AG08396 (cell line): ENCODE measurements around the gene EXD3.

Source experiments
- DNase-seq: peaks from one replicate; pipeline ENCODE4 v3.0.0; 2012; ENCODE audit warnings: low spot score, mixed read lengths

The EXD3 gene

DNA sequence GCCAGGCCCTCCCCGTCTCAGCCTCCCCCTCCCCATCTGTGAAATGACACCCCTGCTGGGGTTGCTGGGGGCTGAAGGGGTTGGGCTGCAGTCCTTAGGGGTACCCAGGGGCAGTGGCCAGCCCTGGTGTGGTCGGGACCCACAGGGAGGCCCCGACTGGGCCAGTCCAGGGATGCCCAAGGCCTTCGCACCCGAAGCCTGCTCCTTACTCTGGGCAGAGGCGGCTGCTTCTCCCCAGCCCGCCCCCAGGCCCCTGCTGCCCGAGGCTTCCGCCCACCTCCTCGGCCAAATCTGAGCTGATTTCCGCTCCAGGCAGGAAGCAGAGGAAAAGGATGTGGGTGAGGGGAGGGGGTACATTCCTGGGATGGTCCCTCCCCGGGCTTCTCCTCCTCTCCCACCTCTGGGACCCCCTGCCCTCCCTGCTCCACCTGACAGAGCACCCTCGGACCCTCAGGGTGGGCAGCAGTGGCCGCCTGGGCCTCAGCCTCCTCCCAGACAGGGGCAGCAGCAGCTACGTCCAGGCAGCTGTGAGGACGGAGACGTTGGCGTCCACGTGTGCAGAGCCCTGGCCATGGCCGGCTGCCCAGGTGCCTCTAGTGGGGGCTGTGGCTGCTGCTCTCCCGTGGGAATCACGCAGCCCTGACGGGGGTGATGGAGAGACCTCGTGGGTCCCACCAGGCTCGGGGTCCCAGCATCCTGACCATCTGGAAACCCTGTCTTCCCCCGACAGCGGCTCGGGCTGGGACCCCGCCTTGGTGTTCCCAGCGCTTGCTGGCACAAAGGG lies 116.7 kb downstream of the EXD3 start:
- no peak for DNase-seq

DNA sequence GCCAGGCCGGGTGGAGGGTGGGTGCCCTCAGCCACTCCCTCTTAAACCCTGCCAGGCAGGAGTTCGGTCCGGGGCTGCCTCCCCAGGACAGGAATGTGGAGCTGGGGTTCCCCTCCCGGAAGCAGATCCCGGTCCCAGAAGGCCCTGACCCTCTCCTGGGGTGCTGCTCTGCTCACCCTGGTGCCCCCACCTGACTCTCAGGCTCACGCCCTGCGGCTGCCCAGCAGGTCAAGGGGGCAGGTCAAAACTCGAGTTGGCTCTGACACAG lies 117.2 kb downstream of the EXD3 start:
- DNase-seq: no peak

DNA sequence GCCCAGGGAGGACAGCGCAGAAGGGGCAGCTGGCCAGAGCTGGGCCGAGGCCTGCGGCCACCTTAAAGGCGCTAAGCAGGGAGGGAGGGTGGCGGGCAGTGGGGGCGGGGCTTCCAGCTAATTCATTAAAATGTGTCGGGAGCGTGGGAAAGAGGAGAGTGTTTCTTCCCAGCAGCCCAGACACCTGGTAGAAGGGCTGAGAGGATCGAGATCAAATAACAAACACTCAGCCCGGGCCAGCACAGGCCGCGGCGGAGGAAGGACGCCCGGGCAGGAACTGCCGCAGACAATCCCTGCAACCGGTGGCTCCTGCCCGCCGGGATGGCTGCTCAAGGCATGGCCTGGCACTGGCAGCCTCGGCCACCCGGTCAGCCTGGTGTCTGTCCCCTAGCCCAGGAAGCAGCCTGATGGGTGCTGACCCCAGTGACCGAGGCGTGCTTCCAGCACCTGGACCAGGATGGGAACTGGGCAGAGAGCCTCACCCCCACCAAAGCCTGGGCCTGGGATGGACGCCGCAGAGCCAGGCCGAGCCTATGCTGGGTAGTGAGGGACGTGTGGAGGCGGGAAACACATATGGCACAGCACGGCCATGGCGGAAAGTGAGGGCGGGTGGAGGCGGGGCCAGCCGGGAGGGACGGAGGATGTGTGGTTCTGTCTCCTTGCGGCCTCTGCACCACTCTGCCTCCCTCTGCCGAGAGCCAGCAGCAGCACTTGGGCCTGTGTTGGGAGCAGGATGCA lies 117.7 kb downstream of the EXD3 start:
- DNase-seq: peak; percentile 79

DNA sequence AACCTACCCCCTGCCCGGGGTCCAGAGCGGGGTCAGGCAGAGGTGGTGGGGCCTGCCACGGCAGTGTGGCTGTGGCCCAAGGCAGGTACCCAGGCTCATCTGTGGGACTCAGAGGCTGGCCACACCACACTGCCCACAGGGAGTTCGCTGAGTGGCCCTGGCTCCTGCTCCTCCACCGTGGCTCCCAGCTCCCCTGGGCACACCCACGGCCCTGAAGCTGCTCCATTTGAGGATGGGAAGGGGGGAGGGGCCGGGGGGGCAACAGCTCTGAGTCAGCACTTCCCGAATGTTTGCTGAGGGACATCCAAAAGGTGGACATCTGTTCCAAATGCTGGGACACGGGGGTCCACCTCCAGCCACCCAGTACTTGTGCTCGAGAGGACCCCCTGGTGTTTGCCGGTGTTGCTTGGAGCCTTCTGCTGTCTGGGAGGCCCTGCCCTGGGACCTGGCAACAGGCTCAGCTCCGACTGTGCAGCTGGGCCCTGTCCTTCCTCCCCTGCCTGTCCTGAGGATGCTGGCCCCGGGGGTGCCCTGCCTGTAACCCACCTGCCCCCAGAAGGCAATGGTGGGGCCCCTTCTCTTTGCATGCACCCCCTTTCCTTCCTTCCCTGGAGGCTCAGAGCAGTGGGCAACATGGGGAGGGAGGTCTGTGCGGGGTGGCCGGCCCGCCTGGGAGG lies 118.4 kb downstream of the EXD3 start:
- DNase-seq: no peak

DNA sequence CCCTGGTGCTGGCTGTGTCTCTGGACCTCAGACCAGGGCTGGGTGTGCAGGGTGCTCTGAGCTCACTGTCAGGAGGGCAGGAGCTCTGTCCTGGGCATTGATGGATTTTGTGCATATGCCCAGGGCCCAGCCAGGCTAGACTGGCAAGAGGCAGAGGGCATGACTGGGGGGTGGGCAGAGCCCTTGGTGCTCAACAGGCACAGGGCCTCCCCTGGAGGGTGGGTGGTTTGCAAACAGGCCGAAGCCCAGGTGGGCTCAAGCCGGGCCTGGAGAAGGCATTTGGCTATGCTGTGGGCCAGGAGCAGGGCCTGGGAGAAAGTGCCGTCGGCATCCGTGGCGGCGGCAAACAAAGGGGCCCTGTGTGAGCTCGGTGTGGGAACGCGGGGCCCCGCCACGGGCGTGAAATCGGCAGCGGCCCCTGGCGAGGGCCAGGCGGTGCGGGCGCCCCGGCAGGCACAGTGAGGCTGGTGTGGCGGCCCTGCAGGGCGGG lies 119.0 kb downstream of the EXD3 start:
- no peak for DNase-seq

DNA sequence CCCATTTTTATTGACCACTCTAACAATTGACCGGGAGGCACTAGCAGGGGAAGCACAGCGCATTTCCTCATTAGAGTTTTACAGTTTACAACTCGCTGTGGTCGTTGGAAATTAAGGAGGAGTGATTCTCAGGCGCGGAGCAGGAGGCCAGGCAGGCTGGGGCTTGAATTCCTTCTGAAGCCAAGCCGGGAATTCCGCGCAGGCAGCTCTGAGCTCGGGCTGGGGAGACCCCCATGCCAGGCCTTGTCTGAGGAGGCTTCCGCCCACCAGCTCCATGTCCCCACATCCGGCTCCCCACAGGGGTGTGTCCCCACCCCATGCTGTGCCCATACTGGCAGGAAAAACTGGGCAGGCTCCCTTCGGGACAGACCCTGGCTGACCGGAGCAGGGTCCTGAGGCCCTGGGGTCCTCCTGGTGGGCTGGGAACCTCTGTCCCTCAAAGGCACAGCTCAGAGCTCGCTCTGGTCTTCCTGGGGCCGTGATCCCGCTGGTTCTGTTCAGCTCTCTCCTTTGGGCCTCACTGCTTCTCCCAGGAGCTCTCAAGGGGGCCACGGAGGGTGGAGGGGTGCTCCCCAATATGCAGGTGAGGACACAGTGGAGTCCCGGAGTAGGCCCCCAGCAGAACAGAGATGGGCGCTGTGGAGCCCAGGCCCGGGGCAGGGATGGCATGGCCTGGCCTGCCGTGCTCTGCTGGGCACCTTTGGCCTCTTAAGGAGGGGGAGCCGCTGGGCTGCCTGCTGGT lies 119.6 kb downstream of the EXD3 start:
- no peak for DNase-seq

DNA sequence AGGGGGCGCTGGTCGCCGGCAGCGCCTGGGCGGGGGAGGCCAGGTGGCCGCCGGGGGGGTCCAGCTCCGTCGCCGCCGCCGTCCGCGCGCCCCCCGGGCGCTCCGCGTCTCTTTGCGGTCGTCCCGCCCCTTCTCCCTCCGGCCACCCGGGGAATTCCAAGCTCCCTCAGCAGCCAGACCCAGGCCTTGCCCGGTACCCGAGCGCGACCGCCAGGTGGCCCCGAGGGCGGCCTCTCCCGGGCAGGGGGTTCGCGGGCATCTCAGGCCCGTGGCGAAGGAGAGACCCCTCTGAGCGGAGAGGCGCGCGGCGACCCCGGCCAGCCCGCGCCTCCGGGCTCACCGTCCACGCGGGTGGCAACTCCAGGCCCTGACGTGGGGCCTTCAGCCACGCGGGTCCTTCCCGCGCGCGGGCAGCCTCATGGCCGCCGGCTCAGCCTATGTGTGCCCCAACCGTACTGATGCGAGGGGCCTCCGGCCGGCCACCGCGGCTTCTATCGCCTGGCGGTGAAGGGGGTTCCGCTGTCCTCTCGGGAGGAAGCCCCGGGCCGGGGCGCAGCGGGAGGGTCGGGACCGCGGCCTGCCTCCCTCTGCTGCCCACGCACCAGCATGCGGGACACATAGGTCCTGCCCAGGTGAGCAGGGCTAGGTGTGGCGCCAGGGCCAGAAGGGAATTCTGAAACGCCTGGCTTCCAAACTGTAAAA lies 120.4 kb downstream of the EXD3 start:
- peak; percentile 88 for DNase-seq

DNA sequence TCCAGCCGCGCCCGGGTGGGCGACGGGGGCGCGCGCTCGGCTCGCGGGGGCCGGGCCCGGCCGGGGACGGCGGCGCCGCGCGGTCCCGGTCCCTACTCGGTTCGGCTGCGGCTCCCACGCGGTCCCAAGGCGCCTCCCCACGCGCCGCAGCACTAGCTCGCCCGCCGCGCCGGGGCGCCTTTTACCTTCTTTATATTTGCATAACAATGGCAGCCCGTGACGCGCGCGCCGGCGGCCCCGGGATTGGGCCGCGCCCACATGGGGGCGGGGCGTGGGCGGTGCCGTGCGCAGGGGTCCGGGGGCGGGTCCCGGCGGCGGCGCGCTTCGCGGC lies 120.9 kb downstream of the EXD3 start, which contains the start of gene NRARP:
TSS of gene NRARP (minus strand) at position 154 of the 331 bp plus-strand sequence. CDS start 343 bp downstream, outside the sequence.
- DNase-seq: peak; percentile 91

DNA sequence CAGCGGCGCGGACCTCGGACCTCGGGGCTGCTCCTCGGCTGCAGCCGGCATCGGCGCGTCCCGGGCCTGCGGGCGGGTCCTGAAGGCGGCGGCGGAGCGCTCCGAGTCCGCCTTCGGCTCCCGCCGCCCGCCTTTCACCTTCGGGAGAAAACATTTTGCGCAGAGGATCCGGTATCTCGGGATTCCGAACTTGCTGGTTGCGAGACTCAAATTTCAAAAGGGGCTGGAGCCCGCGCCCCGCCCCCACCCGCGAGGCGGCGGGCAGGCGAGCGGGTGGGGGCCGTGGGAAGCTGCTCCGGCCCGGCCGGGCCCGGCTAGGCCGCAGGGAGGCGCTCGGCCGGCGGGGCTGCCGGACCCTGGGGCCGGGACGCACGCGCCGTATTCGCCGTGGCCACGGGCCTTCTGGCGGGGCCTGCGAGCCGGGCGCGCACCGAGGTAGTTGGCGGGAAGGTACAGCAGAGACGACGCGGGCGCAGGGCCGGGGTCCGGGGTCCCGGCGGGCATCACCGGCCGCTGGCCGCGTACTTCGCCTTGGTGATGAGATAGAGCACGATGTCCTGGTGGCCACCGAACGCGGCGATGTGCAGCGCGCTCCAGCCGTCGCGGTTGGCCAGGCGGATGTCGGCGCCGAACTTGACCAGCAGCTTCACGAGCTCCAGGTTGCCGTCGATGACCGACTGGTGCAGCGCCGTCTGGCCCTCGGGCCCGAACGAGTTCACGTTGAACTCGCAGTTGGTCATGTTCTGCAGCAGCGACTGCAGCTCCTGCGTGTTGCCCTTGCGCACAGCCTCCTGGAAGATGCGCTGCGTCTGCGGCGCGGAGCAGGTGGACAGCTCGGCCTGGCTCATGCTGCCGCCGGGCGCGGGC lies 121.6 kb downstream of the EXD3 start:
- peak; percentile 73 for DNase-seq

DNA sequence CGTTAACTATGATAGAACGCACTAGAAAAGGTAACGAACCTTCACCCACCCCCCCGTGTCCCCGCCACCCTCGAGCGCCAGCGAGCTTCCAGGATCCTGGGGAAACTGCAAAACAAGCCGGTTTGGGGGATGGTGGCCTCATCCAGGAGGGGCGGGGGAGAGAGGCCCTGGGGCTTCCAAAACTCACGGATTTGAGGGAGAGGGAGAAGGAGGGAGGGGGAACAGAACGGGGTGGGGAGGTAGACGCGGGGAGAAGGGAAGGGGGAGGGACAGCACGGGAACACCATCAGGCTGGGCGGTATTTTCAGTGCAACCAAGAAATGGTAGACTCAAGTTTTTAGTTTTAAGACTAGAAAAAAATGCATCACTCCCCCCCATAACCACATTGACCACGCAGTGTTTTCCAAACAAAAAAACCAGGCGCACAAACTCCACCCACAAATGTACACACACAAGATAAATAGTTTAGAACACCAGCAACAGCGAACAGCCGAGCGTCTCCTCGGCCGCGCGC lies 122.3 kb downstream of the EXD3 start:
- no peak for DNase-seq

DNA sequence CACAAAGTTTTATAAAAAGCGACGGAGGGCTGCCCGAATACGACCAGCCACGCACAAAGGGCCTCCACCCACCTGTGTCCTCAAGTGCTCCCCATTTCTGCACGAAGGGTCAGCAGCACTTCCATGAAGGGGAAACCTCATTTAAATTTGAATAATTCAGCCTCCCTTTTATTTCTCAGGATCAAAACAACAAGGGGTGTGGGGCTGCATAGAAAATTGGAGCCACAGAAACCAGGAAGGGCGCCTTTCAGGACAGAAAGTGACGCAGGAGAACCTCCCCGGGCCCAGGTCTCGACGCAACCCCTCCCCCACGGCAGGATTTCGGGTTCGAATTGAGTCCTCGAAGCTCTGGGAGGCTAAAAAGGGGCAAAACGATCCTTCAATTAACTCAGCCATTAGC lies 123.0 kb downstream of the EXD3 start:
- no peak for DNase-seq

DNA sequence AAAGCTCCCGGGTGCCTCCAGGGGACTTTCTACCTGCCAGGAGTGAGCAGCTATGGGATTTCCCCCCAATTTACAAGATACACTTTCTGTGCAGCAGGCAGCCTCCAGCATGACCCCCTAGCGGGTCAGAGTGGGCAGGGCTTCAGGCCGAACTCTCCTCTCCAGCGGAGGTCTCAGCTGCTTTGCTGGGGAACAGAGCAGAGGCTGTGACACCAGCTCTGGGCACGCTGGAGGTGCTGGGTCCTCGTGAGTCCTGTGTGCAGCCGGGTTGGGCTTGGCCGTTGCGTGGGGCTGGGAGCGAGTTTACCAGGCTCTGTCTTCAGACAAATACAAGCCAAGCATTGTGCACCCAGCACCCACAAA lies 123.8 kb downstream of the EXD3 start:
- DNase-seq: no peak

DNA sequence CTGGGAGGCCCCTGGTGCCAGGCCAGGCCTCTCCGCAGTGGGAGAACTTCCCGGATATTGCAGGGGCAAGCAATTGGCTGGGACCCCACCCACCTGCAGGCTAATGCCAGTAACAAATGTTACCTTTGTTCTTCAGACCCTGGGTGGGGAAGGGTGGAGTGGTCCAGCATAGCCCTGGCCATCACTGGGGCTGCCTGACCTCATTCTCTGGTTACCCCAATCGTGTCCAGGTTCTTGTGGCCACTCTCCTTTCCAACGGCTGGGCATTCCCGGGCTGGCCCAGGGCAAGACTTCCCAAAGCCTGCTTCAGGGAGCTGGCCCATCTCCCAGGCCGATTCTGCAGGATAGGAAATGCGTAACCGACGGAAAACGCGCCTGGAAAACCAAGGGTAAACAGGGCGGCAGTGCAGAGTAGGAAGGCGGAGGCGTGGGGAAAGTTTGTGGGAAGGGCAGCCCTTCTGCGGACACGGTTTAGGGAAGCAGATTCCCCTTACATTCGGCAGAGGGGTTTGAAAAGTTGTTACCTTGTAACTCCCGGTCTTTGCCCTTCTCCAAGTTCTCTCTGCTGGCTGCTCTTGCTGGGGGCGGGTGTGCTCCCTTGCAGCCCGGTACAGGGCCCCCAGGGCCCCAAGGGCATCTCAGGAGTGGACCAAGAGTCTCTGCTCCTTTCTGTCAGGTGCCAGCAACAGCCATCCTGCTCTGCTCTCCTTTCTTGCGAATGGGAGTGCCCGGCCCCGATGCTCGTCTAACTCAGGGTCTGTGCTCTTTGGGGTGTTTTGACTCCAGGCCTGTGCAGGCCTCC lies 124.4 kb downstream of the EXD3 start:
- no peak for DNase-seq

DNA sequence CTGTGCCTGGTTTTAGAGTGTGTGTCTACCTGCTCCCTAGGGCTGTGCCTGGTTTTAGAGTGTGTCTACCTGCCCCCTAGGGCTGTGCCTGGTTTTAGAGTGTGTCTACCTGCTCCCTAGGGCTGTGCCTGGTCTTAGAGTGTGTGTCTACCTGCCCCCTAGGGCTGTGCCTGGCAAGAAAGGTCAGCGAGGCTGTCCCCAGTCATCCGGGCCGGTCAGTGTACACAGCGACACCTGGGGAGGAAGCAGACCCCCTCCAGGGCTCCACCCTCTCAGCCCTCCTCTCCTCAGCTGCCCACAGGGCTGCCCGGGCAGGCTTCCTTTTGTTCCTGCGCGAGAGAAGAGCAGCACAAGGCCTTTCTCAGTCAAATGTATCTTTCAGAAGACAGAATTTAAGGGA lies 125.0 kb downstream of the EXD3 start:
- DNase-seq: no peak

DNA sequence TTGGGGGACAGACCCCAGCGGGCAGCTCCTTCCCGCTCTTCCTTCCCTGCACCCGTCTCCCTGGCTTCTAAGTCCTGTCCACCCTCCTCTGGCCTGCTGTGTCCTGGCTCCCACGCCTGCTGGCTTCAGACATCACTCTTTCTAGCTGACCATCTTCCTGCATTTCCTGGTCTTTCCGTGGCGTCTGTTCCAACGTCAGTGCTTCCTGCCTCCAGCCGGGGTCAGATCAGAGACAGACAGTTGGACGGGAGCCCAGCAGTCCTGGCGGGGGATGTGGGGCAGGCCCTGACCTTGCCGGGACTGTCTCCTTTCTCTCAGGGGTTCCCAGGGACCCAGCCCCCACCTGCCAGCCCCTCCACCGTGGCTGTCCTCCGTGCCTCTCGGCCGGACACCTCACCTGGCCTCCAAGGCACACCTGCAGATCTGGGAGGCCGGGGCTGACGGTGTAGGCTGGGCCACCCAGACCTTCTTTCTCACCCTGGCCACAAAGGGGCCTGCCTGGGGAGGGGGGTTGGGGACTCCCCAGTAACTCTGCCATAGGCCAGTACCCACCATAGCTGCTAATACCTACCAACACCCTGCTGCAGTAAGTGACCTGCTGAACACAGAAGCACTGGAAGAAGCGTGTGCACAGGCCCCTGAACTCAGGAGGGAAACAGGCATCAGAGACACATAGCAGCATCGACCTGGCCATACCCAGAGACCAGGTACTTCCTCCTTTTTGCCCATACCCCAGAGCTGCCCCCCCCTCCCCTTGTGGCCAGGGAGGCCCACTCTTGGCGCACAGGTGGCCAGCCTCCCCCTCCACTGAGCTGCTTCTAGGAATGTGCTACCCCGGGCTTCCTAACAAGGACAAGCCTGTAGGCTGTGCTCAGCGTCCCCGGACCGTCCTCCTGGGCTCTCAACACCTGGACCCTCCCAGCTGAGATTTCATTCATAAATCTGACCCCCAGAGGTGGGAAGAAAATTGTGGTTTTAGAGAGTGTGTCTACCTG lies 126.0 kb downstream of the EXD3 start:
- DNase-seq: no peak

DNA sequence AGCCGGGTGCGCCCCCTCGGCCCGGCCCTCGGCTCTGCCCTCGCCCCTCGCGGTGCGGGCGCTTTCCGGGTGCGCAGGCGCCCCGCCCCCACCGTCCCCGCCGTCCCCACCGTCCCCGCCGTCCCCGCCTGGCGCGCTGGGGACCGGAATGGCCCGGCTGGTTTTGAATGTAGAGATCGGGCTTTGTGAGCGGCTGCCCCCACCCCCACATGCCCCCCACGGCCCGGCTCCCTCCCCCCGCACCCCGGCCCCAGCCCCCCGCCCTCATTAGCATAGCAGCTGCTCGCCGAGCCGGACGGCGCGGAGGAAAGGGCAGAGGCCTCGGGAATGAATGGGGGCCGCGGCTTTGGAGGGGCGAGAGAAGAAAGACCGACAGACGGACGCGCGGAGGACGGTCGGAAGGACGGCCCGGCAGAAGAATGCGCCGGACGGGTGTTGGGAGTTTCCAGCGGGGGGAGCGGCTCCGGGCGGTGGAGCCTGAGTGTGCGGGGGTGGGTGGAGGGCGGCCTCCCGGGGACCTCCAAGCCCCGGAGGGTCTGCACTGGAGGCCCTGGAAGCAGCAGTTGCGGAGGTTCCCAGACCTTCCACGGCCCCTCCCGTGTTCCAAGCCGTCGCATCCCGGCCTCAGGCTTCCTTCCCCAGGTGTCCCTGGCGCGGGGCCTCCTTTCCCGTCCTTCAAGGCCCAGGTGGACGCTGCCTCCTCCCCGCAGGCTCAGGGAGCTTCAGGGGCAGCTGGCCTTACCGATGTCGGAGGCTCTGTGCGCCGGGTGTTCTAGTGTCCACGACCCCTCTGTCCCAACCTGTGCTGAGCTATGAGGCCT lies 126.9 kb downstream of the EXD3 start:
- DNase-seq: no peak

DNA sequence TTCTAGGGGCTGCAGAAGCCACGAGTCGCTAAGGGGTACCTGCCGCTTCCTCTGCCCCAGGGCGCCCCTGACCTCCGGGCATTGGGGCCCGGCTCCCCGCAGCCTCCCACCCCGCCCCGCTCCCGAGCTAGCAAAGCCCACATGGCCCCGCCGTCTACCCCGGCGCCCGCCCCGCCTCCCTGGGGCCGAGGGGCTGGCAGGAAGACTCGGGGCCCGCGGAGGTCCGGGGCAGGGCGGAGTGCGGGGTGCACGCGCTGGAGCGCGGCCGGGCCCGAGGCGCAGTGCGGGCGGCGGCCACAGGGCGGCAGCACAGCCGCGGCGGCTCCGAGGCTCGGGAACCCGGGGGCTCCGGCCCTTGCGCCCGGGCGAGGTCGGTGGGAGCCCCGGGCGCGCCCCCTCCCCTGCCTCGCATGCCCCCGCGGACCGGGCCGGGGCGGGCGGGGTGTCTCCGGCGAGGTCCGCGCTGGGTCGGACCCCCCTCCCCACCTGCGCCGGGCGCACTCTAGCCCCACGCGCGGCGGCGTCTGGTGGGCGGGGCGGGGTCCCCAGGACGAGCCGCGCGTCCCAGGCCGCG lies 127.6 kb downstream of the EXD3 start:
- DNase-seq: peak; percentile 91
